ENCODE results near the gene STPG4. TPM values are rescaled to one million over a fixed set of nuclear protein-coding genes. Genes with fewer than 3 reads are reported as not detected.
A peak's percentile ranks its signal among the peaks of the same experiment; 100 is the strongest.

STPG4 gene
- total RNA-seq, 1 experiment from 2014 or later = 8.7 TPM

GRCh38 chr2:47193607-47194006 lies 38.5 kb upstream of the STPG4 start:
- CTCF ChIA-PET = interaction anchor here (0.7 kb wide), 1 partner anchor 16 kb away, joined by 3 read pairs; no protein-coding TSS in a partner anchor
- no TSS peak for BruUV-seq (replicated peaks)
- no peaks in the 10 kb centered on the region for H3K9me2 ChIP-seq (ENCODE audit: insufficient read depth)
- POLR2A ChIA-PET (ENCODE audit: unreplicated experiment) = interaction anchor here (0.6 to 0.7 kb wide), 3 partner anchors 11 to 399 kb away, joined by 3 to 5 read pairs (median 5); no protein-coding TSS in a partner anchor
- peak overlapping the region; percentile 88 for H3K27ac ChIP-seq
- TF ChIP-seq EZH2 (IDR thresholded peaks at IDR 0.05; ENCODE audit: low read depth) = no peak
- TF ChIP-seq CTCF (conservative IDR thresholded peaks at IDR 0.05) = no peak
- no peaks in the 10 kb centered on the region for H4K20me1 ChIP-seq (ENCODE audit: insufficient read depth)
- H3K9me3 ChIP-seq (ENCODE audit: insufficient read depth, low read depth) = no peaks in the 10 kb centered on the region
- H3K4me1 ChIP-seq (replicated peaks; ENCODE audit: insufficient read depth) = peaks cover 100% of the 10 kb centered on the region
- no peak overlapping the region for H2AFZ ChIP-seq
- H3F3A ChIP-seq (ENCODE audit: insufficient read depth, low read depth) = peaks cover 72% of the 10 kb centered on the region
- peaks cover 6% of the 10 kb centered on the region; the same call in 1 of the 2 replicates for H3K79me2 ChIP-seq (ENCODE audit: low read depth)
- no peak for DNase-seq
- peak overlapping the region; percentile 69 for H3K4me2 ChIP-seq
- H3K4me3 ChIP-seq = peak overlapping the region; percentile 20; the same call in 1 of the 2 replicates
- H3K36me3 ChIP-seq (ENCODE audit: low read depth) = no peaks in the 10 kb centered on the region
- intact Hi-C loops (cut with micrococcal nuclease; ENCODE audit: unreplicated experiment) = no loop called here
- H3K27me3 ChIP-seq (ENCODE audit: insufficient read depth, low read depth) = no peaks in the 10 kb centered on the region

- peak in 1 of 2 experiments; percentile 90 for DNase-seq
- Histone ChIP-seq H3K9me2 (ENCODE audit: insufficient read depth) (no peaks in the 10 kb centered on the region), H3K4me2 (peak overlapping the region; percentile 69), H3F3A (ENCODE audit: insufficient read depth, low read depth) (peaks cover 62% of the 10 kb centered on the region), H3K4me3 (peak overlapping the region; percentile 5), H3K27ac (peak overlapping the region; percentile 88), H3K27me3 (ENCODE audit: insufficient read depth, low read depth) (no peaks in the 10 kb centered on the region), H3K36me3 (ENCODE audit: low read depth) (no peaks in the 10 kb centered on the region), H2AFZ (no peak overlapping the region), H4K20me1 (ENCODE audit: insufficient read depth) (no peaks in the 10 kb centered on the region), H3K79me2 (ENCODE audit: low read depth) (peaks cover 6% of the 10 kb centered on the region; the same call in 1 of the 2 replicates), H3K9me3 (ENCODE audit: insufficient read depth, low read depth) (no peaks in the 10 kb centered on the region), H3K4me1 (replicated peaks; ENCODE audit: insufficient read depth) (peaks cover 71% of the 10 kb centered on the region)
- intact Hi-C loops (cut with micrococcal nuclease; ENCODE audit: unreplicated experiment) = no loop called here
- CTCF ChIA-PET = no interaction called here
- no peak for TF ChIP-seq CTCF (conservative IDR thresholded peaks at IDR 0.05)
- TF ChIP-seq EZH2 (IDR thresholded peaks at IDR 0.05; ENCODE audit: low read depth) = no peak
- no TSS peak for BruUV-seq (replicated peaks)
- POLR2A ChIA-PET (ENCODE audit: unreplicated experiment) = interaction anchor here (0.7 to 1.0 kb wide), 3 partner anchors 35 to 87 kb away, joined by 3 to 8 read pairs (median 4); no protein-coding TSS in a partner anchor
These were observed 35.2 kb upstream of the STPG4 start for GRCh38 chr2:47190188-47190881.

DNA sequence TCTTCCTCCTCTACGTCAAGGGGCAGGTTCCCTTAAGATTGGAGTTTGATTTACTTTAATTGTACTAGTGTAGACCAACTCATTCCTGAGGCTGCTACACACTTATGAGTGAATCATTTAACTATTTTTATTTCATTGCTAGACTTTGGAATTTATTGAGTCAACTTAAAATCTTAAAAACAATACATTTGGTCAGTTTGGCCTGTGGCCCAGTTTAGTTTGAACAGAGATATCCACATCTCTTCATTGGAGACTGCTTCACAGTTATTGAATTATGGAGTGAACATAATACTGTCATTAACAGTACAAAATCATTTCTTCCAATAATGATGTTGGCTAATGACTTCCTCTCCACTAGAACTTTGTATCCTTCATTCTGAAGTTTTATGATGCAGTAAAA lies 34.5 kb upstream of the STPG4 start:
- Histone ChIP-seq H3F3A (ENCODE audit: insufficient read depth, low read depth) (peaks cover 58% of the 10 kb centered on the region), H3K9me3 (ENCODE audit: insufficient read depth, low read depth) (no peaks in the 10 kb centered on the region), H3K36me3 (ENCODE audit: low read depth) (no peaks in the 10 kb centered on the region), H3K27me3 (ENCODE audit: insufficient read depth, low read depth) (no peaks in the 10 kb centered on the region), H3K9me2 (ENCODE audit: insufficient read depth) (no peaks in the 10 kb centered on the region), H3K4me2 (peak overlapping the region; percentile 69), H3K4me3 (peak overlapping the region; percentile 5), H2AFZ (no peak overlapping the region), H3K79me2 (ENCODE audit: low read depth) (peaks cover 3% of the 10 kb centered on the region; the same call in 1 of the 2 replicates), H4K20me1 (ENCODE audit: insufficient read depth) (no peaks in the 10 kb centered on the region), H3K4me1 (replicated peaks; ENCODE audit: insufficient read depth) (peaks cover 67% of the 10 kb centered on the region), H3K27ac (peak overlapping the region; percentile 88)
- intact Hi-C loops (cut with micrococcal nuclease; ENCODE audit: unreplicated experiment) = no loop called here
- TF ChIP-seq EZH2 (IDR thresholded peaks at IDR 0.05; ENCODE audit: low read depth) = no peak
- no peak for TF ChIP-seq CTCF (conservative IDR thresholded peaks at IDR 0.05)
- no TSS peak for BruUV-seq (replicated peaks)
- CTCF ChIA-PET = no interaction called here
- DNase-seq = peak in 1 of 2 experiments; percentile 87
- POLR2A ChIA-PET (ENCODE audit: unreplicated experiment) = interaction anchor here (0.7 to 1.0 kb wide), 3 partner anchors 36 to 88 kb away, joined by 3 to 8 read pairs (median 4); no protein-coding TSS in a partner anchor
